Karpas-422 (cell line): ENCODE measurements around the gene AGRN. TPM values are rescaled to one million over a fixed set of nuclear protein-coding genes. Genes with fewer than 3 reads are reported as not detected.
A peak's percentile ranks its signal among the peaks of the same experiment; 100 is the strongest.
"Not testable (repeated sequence)": the region's sequence is repeated elsewhere in the genome, so short reads cannot be mapped to it uniquely, and the experiment has no call there.

ENCODE experiments used
- DNase-seq: peaks from one replicate; pipeline ENCODE4 v3.0.0-alpha.2; 2015
- H2AFZ ChIP-seq: fragments of 200-600 bp; sonication (generic); 2 replicates; pipeline ENCODE4 v1.6.1; 2014; ENCODE audit warnings: antibody characterized with exemption, low read length, mixed read lengths
- H3K27ac ChIP-seq: fragments of 200-600 bp; sonication (generic); 2 replicates; pipeline ENCODE4 v1.5.1; 2014; ENCODE audit warnings: mild to moderate bottlenecking, low read length, moderate library complexity
- H3K27me3 ChIP-seq: fragments of 200-600 bp; sonication (generic); 2 replicates; pipeline ENCODE4 v1.6.1; 2014; ENCODE audit warnings: low read length, mixed read lengths
- H3K36me3 ChIP-seq: fragments of 200-600 bp; sonication (generic); 2 replicates; pipeline ENCODE4 v1.6.1; 2014; ENCODE audit warnings: low read length, mixed read lengths; ENCODE audit not compliant: insufficient read depth
- H3K4me1 ChIP-seq: fragments of 200-600 bp; sonication (generic); 2 replicates; pipeline ENCODE4 v1.6.1; 2014; ENCODE audit warnings: mild to moderate bottlenecking, low read length, mixed read lengths
- H3K4me2 ChIP-seq: fragments of 200-600 bp; sonication (generic); 2 replicates; pipeline ENCODE4 v1.6.1; 2014; ENCODE audit warnings: low read length, low read depth, mild to moderate bottlenecking; ENCODE audit not compliant: poor library complexity, severe bottlenecking
- H3K4me3 ChIP-seq: fragments of 200-600 bp; sonication (generic); 2 replicates; pipeline ENCODE4 v1.5.1; 2014; ENCODE audit warnings: mild to moderate bottlenecking, antibody characterized with exemption, low read length, mixed read lengths
- H3K79me2 ChIP-seq: fragments of 200-600 bp; sonication (generic); 2 replicates; pipeline ENCODE4 v1.6.1; 2014; ENCODE audit warnings: mild to moderate bottlenecking, low read length, mixed read lengths
- H3K9ac ChIP-seq: fragments of 200-600 bp; sonication (generic); 2 replicates; pipeline ENCODE4 v1.6.0; 2014; ENCODE audit warnings: low read length
- H3K9me2 ChIP-seq: fragments of 200-600 bp; sonication (generic), shearing (Covaris generic); replicated peaks from 2 replicates; pipeline ENCODE4 v1.6.0; 2014; ENCODE audit warnings: mild to moderate bottlenecking, low read length, moderate library complexity; ENCODE audit not compliant: insufficient read depth
- H3K9me3 ChIP-seq: fragments of 300-700, 200-600 bp; sonication (generic); 2 replicates; pipeline ENCODE4 v1.6.1; 2014; ENCODE audit warnings: low read length, mixed read lengths
- H4K20me1 ChIP-seq: fragments of 200-600 bp; sonication (generic); 2 replicates; pipeline ENCODE4 v1.6.1; 2014; ENCODE audit warnings: mild to moderate bottlenecking, antibody characterized with exemption, low read length, low read depth; ENCODE audit not compliant: insufficient read depth
- total RNA-seq: library from RNA; depleted of rRNA; stranded (reverse); fragments of >200 nt; shearing (Covaris generic); gene quantifications from 2 replicates; pipeline ENCODE4 v1.2.3, GENCODE V29; 2014; ENCODE audit warnings: low replicate concordance

AGRN gene
- total RNA-seq, 1 experiment from 2014 or later, result 2.4 TPM

DNA sequence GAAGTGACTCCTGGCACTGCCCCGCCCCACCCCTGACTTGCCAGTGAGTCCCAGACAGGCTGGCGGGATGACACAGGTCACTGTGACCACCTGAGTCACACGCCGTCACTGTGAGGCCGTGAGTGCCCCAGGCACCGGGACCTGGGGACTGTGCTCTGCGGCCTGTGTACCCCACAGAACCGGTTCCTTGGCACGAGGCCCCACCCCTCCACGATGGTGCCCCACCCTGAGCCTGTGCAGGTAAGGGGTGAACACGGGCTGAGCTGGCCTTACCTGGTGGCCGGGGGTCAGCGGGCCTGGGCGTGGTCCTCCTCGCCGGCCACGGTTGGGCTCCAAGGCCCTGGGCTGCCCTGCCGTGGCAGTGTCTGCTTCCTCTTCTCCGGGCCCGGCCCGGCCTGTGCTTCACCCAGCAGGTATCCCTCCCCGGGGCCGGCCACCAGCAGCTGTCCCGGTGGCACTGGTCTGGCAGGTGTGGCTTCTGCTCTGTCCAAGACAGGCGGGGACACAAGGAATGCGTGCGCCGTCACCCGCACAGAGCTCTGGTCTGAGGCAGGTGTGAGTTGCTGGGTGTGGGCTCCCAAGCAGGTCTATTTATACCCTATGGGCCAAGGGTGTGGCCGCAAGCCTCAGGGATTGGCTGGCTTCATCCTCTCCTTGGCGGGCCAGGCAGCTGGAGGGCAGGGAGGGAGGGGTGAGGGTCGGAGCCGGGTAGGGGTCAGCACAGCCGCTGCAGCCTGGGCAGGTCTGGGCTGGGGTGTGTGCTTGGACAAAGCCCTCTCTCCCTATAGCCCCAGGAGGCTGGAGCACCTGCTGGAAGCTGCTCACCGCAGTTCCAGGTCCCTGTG is 54.0 kb downstream of the AGRN start, which contains the start of gene RNF223:
RNF223 (minus strand) TSS at position 564 of the 845 bp plus-strand sequence. CDS start 1,740 bp downstream, outside the sequence.
- H3K4me2 ChIP-seq, result no peak within 1 kb of the TSS

DNA sequence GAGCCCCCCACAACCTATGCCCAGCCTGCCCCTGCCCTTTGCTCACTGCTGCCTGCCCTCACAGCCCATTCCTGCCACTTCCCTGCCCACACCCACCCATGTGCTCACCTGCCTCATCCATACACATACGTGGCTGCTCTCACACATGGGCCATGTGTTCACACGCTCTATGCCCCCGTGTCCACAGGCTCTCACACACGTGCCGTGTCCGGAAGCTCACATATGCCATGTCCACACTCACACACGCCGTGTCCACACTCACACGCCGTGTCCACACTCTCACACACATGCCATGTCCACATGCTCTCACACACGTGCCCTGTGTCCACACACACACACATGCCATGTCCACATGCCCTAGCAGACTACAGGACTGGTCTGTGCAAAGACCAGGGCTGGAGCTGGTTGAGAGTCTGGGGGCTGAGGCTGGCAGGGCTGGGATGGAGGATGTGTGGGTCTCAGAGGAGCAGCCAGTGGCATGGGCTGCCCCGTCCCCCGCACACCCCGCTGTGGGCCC is 54.8 kb downstream of the AGRN start:
- H3K9ac ChIP-seq, result no peak overlapping the region
- H2AFZ ChIP-seq, result no peak overlapping the region
- H3K9me2 ChIP-seq, result no peaks in the 10 kb centered on the region
- H3K27me3 ChIP-seq, result no peaks in the 10 kb centered on the region
- no peaks in the 10 kb centered on the region for H4K20me1 ChIP-seq
- H3K4me3 ChIP-seq, result no peak overlapping the region
- H3K9me3 ChIP-seq, result no peaks in the 10 kb centered on the region
- peaks cover 4% of the 10 kb centered on the region for H3K4me1 ChIP-seq
- no peak overlapping the region for H3K27ac ChIP-seq
- no peaks in the 10 kb centered on the region for H3K79me2 ChIP-seq
- H3K36me3 ChIP-seq, result no peaks in the 10 kb centered on the region
- no peak for DNase-seq
- H3K4me2 ChIP-seq, result no peak overlapping the region

More for the DNA sequence above, 54.0 kb downstream of the AGRN start, which contains the start of gene RNF223:
- Histone ChIP-seq H3K27me3 (no peaks in the 10 kb centered on the region), H3K27ac (no peak within 1 kb of the TSS), H3K4me3 (no peak within 1 kb of the TSS), H3K36me3 (no peaks in the 10 kb centered on the region), H4K20me1 (no peaks in the 10 kb centered on the region), H3K9me3 (no peaks in the 10 kb centered on the region), H3K79me2 (no peaks in the 10 kb centered on the region), H3K4me1 (no peaks in the 10 kb centered on the region), H3K9me2 (no peaks in the 10 kb centered on the region), H3K9ac (no peak within 1 kb of the TSS), H2AFZ (no peak within 1 kb of the TSS)
- no peak for DNase-seq

DNA sequence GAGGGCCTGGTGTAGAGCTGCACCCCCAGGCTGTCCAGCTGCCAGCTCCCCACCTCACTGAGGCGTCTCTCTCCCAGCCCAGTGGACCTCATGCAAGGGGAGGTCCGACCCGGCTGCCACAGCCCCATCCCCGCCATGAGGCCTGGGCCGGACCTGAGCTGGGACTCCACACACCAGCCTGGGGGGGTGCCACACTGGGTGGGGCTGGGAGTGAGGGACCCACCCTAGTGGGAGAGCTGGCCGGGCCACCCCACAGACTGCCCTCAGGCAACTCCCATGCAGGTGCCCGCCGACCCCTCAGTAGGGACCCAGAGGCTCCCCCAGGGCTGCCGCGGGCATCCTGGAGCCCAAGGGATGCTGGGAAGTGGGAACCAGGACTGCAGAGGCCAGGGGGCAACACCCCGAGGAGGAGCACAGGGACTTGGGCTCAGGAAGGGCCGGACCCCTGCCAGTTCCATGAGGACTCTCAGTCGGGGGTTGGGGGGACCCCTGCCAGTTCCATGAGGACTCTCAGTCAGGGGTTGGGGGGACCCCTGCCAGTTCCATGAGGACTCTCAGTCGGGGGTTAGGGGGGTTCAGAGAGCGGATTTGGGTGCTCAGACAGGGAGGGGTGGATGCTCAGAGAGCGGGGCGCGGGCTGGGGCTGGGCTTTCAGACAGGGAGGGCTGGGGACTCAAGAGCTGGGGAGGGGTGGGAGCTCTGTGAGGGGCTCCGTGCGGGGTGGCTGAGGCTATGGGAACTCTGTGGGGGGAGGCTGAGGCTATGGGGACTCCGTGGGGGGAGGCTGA is 55.4 kb downstream of the AGRN start:
- Histone ChIP-seq H3K79me2 (no peaks in the 10 kb centered on the region), H3K4me2 (no peak overlapping the region)
- DNase-seq, result no peak

DNA sequence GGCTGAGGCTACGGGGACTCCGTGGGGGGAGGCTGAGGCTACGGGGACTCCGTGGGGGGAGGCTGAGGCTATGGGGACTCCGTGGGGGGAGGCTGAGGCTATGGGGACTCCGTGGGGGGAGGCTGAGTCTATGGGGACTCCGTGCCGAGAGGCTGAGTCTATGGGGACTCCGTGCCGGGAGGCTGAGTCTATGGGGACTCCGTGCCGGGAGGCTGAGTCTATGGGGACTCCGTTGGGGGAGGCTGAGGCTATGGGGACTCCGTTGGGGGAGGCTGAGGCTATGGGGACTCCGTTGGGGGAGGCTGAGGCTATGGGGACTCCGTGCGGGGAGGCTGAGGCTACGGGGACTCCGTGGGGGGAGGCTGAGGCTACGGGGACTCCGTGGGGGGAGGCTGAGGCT is 57.5 kb downstream of the AGRN start:
- not testable (repeated sequence) for H4K20me1 ChIP-seq, H3K27me3 ChIP-seq, DNase-seq

More for the DNA sequence above, 55.4 kb downstream of the AGRN start:
- Histone ChIP-seq H3K9me3 (no peaks in the 10 kb centered on the region), H3K27ac (no peak overlapping the region), H3K9ac (no peak overlapping the region), H3K4me3 (no peak overlapping the region), H4K20me1 (no peaks in the 10 kb centered on the region), H3K27me3 (no peaks in the 10 kb centered on the region), H3K9me2 (no peaks in the 10 kb centered on the region), H2AFZ (no peak overlapping the region), H3K4me1 (peaks cover 8% of the 10 kb centered on the region), H3K36me3 (no peaks in the 10 kb centered on the region)

DNA sequence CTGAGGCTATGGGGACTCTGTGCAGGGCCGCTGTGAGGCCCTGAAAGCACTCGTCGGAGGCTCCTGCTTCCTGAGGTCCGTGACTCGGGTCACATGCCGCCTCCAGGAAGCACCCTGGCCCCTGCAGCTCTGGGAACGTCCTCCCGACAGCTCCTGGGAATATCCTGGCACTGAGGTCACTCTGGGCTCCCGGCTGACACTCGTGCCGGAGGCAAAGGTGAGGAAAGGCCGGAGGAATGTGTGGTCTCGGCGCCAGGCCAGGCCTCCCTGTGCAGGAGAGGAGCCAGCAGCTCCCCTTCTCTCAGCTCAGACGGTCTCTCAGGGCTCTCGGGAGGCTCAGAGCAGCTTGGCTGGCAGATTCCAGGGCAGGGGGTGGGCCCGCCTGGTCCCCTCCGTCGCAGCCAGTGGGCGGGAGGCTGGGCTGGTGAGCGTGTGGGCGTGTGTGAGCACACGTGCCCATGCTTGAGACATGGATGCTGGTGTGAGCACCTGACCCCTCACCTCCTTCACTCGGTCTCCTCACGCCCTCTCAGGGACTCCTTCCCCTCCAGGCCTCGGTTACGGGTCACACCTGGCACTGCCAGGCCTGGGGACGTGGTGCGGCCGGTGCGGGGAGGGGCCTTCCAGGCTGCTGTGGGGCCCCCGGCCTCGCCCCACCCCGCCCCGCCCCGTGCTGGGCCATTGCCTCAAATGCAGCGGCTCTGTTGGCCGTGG is 59.6 kb downstream of the AGRN start:
- 0 out of 2 replicates have a peak overlapping the region, but pooled peaks have one; percentile 12 for H3K9ac ChIP-seq
- H4K20me1 ChIP-seq, result no peaks in the 10 kb centered on the region
- no peaks in the 10 kb centered on the region for H3K36me3 ChIP-seq
- DNase-seq, result peak; percentile 75
- H3K27me3 ChIP-seq, result no peaks in the 10 kb centered on the region
- no peaks in the 10 kb centered on the region for H3K79me2 ChIP-seq
- H3K4me3 ChIP-seq, result no peak overlapping the region
- no peaks in the 10 kb centered on the region for H3K9me3 ChIP-seq
- H3K9me2 ChIP-seq, result no peaks in the 10 kb centered on the region
- H3K4me1 ChIP-seq, result peaks cover 8% of the 10 kb centered on the region
- peak overlapping the region; percentile 1 for H3K4me2 ChIP-seq
- no peak overlapping the region for H3K27ac ChIP-seq
- no peak overlapping the region for H2AFZ ChIP-seq

More for the DNA sequence above, 57.5 kb downstream of the AGRN start:
- H3K27ac ChIP-seq, H3K4me3 ChIP-seq, H3K4me1 ChIP-seq, H3K79me2 ChIP-seq, H3K36me3 ChIP-seq, H3K9me2 ChIP-seq, H2AFZ ChIP-seq, H3K4me2 ChIP-seq, H3K9ac ChIP-seq, H3K9me3 ChIP-seq: not testable (repeated sequence)

DNA sequence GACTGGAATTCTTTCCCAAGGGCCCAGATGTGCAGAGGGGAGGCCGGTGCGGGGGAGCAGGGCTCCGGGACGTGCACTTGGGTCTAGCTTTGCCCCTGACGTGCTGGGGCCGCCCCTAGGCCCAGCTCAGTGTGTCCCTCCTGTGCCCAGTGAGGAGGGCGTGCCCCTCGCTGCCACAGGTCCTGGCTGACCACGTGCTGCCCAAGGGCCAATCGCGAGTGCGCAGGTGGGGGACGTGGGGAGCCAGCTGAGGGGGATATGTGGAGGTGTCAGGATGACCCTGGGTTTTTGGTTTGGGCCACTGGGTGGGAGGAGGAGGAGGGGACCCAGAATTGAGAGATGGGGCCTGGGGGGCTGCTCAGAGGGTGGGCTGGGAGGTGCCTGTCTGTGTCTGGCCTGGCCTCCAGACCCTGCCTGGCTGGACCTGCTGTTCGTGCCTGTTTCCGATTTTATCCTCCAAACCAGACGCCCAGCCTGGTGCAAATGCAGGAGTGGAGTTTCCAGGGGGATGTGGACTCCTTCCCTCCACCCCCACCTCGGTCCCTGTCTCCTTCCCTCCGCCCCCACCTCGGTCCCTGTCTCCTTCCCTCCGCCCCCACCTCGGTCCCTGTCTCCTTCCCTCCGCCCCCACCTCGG is 60.3 kb downstream of the AGRN start:
- H3K36me3 ChIP-seq, result no peaks in the 10 kb centered on the region
- H3K27ac ChIP-seq, result no peak overlapping the region
- H3K4me1 ChIP-seq, result peaks cover 8% of the 10 kb centered on the region
- H3K4me2 ChIP-seq, result peak overlapping the region; percentile 1
- H3K27me3 ChIP-seq, result no peaks in the 10 kb centered on the region
- no peak overlapping the region for H2AFZ ChIP-seq
- H3K79me2 ChIP-seq, result no peaks in the 10 kb centered on the region
- H3K4me3 ChIP-seq, result no peak overlapping the region
- no peaks in the 10 kb centered on the region for H4K20me1 ChIP-seq
- DNase-seq, result no peak
- H3K9me2 ChIP-seq, result no peaks in the 10 kb centered on the region
- H3K9ac ChIP-seq, result no peak overlapping the region
- no peaks in the 10 kb centered on the region for H3K9me3 ChIP-seq

DNA sequence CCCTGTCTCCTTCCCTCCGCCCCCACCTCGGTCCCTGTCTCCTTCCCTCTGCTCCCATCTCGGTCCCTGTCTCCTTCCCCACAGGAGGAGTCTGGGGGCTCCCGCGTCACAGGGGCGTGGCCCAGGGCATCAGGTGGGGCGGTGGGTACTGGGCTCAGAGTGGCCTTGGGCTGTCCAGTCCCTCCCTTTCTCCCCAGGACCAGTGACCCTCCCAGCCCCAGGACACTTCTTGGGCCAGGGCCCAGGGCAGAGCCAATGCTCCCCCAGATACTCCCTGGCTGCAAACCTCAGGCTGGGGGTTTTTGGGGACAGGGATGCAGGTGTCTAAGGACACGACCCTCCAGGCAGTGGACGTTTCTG is 61.0 kb downstream of the AGRN start:
- Histone ChIP-seq H2AFZ (no peak overlapping the region), H3K4me2 (no peak overlapping the region), H3K4me1 (peaks cover 8% of the 10 kb centered on the region), H3K27ac (no peak overlapping the region), H3K79me2 (no peaks in the 10 kb centered on the region), H3K9me2 (no peaks in the 10 kb centered on the region), H4K20me1 (no peaks in the 10 kb centered on the region), H3K9me3 (no peaks in the 10 kb centered on the region), H3K27me3 (no peaks in the 10 kb centered on the region), H3K4me3 (no peak overlapping the region), H3K36me3 (no peaks in the 10 kb centered on the region), H3K9ac (no peak overlapping the region)
- DNase-seq, result no peak
